Measurements from ENCODE around the gene NEGR1. TPM values are rescaled to one million over a fixed set of nuclear protein-coding genes. Genes with fewer than 3 reads are reported as not detected.

The NEGR1 gene
- total RNA-seq, 1 donor from 2014 or later: 0.58 TPM

DNA sequence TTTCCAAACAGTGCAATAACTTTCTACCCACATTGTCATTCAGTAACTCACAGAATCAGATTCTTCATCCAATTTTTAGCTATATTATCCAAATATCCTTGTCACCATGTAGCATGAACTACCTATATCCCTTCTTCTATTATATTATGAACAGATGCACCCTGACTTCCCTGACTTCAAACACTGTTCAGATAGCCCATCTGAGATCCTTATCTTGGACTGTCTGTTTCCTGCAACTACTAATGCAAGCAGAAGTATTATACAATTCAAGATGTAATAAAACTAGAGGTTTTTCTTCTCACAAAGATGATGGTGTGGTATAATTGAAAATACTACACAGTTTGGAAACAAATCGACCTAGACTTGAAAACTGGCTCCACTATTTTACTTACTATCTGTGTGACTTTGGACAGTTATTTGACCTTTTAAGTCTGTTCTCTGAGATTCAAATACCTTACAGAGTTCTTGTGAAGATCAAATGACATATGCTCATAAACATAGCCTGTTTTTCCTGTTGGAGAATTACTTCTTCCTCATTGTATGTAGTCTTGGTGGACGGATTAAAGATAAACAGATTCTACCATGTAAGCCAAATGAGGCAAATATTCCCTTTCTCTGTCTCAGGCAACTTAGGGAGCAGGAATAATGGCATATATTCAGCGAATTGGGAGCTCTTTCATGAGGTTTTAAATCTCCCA, 793.6 kb downstream of the NEGR1 start:
- Mint-ChIP-seq H3K4me3 (no peak overlapping the region), H3K27ac (ENCODE audit: unreplicated experiment) (no peak overlapping the region), H3K4me1 (no peaks in the 10 kb centered on the region), H3K27me3 (ENCODE audit: low read depth) (no peaks in the 10 kb centered on the region), H3K9me3 (no peaks in the 10 kb centered on the region), H3K36me3 (ENCODE audit: low read depth) (no peaks in the 10 kb centered on the region)
- no peak for DNase-seq (ENCODE audit: low read depth, low spot score)
- TF ChIP-seq CTCF (conservative IDR thresholded peaks at IDR 0.05): no peak

- Mint-ChIP-seq H3K27me3 (ENCODE audit: low read depth) (no peaks in the 10 kb centered on the region), H3K36me3 (ENCODE audit: low read depth) (no peaks in the 10 kb centered on the region), H3K4me1 (no peaks in the 10 kb centered on the region), H3K9me3 (peaks cover 3% of the 10 kb centered on the region), H3K4me3 (no peak overlapping the region), H3K27ac (ENCODE audit: unreplicated experiment) (no peak overlapping the region)
- DNase-seq (ENCODE audit: low read depth, low spot score): no peak
- TF ChIP-seq CTCF (conservative IDR thresholded peaks at IDR 0.05): no peak
Measured at GRCh38 chr1:71473331-71473730, 809.0 kb downstream of the NEGR1 start.

DNA sequence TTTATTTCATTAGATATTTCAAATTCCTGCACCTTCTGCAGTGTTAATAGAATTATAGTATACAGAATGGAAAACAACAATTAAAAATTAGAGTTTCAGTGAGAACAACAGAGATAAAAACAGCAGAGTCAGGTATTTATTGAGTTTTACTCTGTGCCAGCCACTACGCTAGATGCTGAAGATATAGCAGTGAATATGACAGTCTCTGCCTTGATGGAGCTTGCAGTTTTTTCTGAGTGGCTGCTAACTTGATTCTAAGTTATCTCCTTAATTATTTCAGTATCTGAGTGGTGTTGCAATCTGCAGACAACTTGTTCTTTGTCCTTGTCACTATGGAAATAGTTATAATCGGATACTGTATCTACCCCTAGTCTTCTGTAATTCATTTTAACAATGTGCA, 817.2 kb downstream of the NEGR1 start:
- no peak overlapping the region for H3K27ac Mint-ChIP-seq (ENCODE audit: unreplicated experiment)
- no peak overlapping the region for H3K4me3 Mint-ChIP-seq
- no peaks in the 10 kb centered on the region for H3K9me3 Mint-ChIP-seq
- H3K27me3 Mint-ChIP-seq (ENCODE audit: low read depth): no peaks in the 10 kb centered on the region
- no peaks in the 10 kb centered on the region for H3K36me3 Mint-ChIP-seq (ENCODE audit: low read depth)
- TF ChIP-seq CTCF (conservative IDR thresholded peaks at IDR 0.05): no peak
- DNase-seq (ENCODE audit: low read depth, low spot score): no peak
- H3K4me1 Mint-ChIP-seq: no peaks in the 10 kb centered on the region

GRCh38 chr1:71464016-71464415, 818.3 kb downstream of the NEGR1 start:
- no peak overlapping the region for H3K4me3 Mint-ChIP-seq
- no peaks in the 10 kb centered on the region for H3K4me1 Mint-ChIP-seq
- no peaks in the 10 kb centered on the region for H3K36me3 Mint-ChIP-seq (ENCODE audit: low read depth)
- no peak for DNase-seq (ENCODE audit: low read depth, low spot score)
- no peak for TF ChIP-seq CTCF (conservative IDR thresholded peaks at IDR 0.05)
- H3K9me3 Mint-ChIP-seq: no peaks in the 10 kb centered on the region
- no peak overlapping the region for H3K27ac Mint-ChIP-seq (ENCODE audit: unreplicated experiment)
- no peaks in the 10 kb centered on the region for H3K27me3 Mint-ChIP-seq (ENCODE audit: low read depth)

- DNase-seq (ENCODE audit: low read depth, low spot score): no peak
- H3K27me3 Mint-ChIP-seq (ENCODE audit: low read depth): no peaks in the 10 kb centered on the region
- TF ChIP-seq CTCF (conservative IDR thresholded peaks at IDR 0.05): no peak
- no peak overlapping the region for H3K27ac Mint-ChIP-seq (ENCODE audit: unreplicated experiment)
- no peaks in the 10 kb centered on the region for H3K36me3 Mint-ChIP-seq (ENCODE audit: low read depth)
- H3K9me3 Mint-ChIP-seq: no peaks in the 10 kb centered on the region
- H3K4me1 Mint-ChIP-seq: no peaks in the 10 kb centered on the region
- no peak overlapping the region for H3K4me3 Mint-ChIP-seq
Measured at GRCh38 chr1:71463144-71463543, 819.2 kb downstream of the NEGR1 start.
